H1 (cell line): ENCODE data around the gene SH3TC2.

Experiments
- BACH1 ChIP-seq: IDR thresholded peaks from 2 replicates; pipeline ENCODE4 v1.6.1; 2012; ENCODE audit warnings: low read length, improper control_type of control experiment
- BCL11A ChIP-seq, 2 experiments: IDR thresholded peaks; one replicate each; pipeline ENCODE4 v1.6.1; 2011; ENCODE audit warnings: low read depth in 2 of 2, low read length in 2 of 2, mild to moderate bottlenecking in 2 of 2
- CHD1 ChIP-seq: IDR thresholded peaks from 2 replicates; pipeline ENCODE4 v1.6.1; 2012; ENCODE audit warnings: low read depth, low read length, improper control_type of control experiment
- CTCF ChIP-seq, 3 experiments: IDR thresholded peaks; 1 replicate in 2 of 3; 2 replicates in 1 of 3; pipeline versions ENCODE4 v1.5.1 to v1.6.1; 2011; ENCODE audit warnings: low read length in 3 of 3, mild to moderate bottlenecking in 3 of 3, inconsistent platforms in 2 of 3, low read depth in 1 of 3, moderate library complexity in 1 of 3; ENCODE audit not compliant: insufficient read depth in 1 of 3; ENCODE audit errors: control extremely low read depth in 1 of 3
- E2F6 ChIP-seq: IDR thresholded peaks from 2 replicates; pipeline ENCODE4 v1.6.1; 2012; ENCODE audit warnings: inconsistent platforms
- HDAC2 ChIP-seq, 2 experiments: fragments of 300-600 bp in 1 of 2; sonication (generic) in 1 of 2; IDR thresholded peaks; 2 replicates each; pipeline ENCODE4 v1.6.1; 2011 to 2012; ENCODE audit warnings: low read depth in 2 of 2, low read length in 2 of 2, mild to moderate bottlenecking in 2 of 2, moderate library complexity in 2 of 2, borderline replicate concordance in 1 of 2, inconsistent platforms in 1 of 2
- JUN ChIP-seq: IDR thresholded peaks from 2 replicates; pipeline ENCODE4 v1.6.1; 2011; ENCODE audit warnings: low read depth, mild to moderate bottlenecking, improper control_type of control experiment, low read length
- KDM1A ChIP-seq: fragments of 200-600, 300-600 bp; sonication (generic); IDR thresholded peaks from 2 replicates; pipeline ENCODE4 v1.7.1; 2016; ENCODE audit warnings: mild to moderate bottlenecking, low read length, borderline replicate concordance
- MAX ChIP-seq: IDR thresholded peaks from 2 replicates; pipeline ENCODE4 v1.6.1; 2012; ENCODE audit warnings: inconsistent platforms
- POLR2A ChIP-seq, 2 experiments: IDR thresholded peaks; 1 replicate in 1 of 2; 2 replicates in 1 of 2; pipeline ENCODE4 v1.6.1; 2011; ENCODE audit warnings: low read depth in 2 of 2, low read length in 2 of 2, mild to moderate bottlenecking in 2 of 2; ENCODE audit errors: control extremely low read depth in 1 of 2
- POLR2AphosphoS5 ChIP-seq: IDR thresholded peaks from 2 replicates; pipeline ENCODE4 v1.6.1; 2011; ENCODE audit warnings: low read depth, low read length
- SIN3A ChIP-seq, 2 experiments: IDR thresholded peaks in 1 of 2; conservative IDR thresholded peaks in 1 of 2; 2 replicates each; pipeline ENCODE4 v1.6.1; 2011 to 2012; ENCODE audit warnings: low read length in 2 of 2, improper control_type of control experiment in 1 of 2, low read depth in 1 of 2, mild to moderate bottlenecking in 1 of 2
- SP1 ChIP-seq: IDR thresholded peaks from 2 replicates; pipeline ENCODE4 v1.6.1; 2011; ENCODE audit warnings: low read depth, low read length
- TCF12 ChIP-seq: IDR thresholded peaks from 2 replicates; pipeline ENCODE4 v1.6.1; 2011; ENCODE audit warnings: low read depth, mild to moderate bottlenecking, low read length

- TF ChIP-seq BACH1 (no peak), SP1 (no peak), SIN3A (conservative IDR thresholded peaks at IDR 0.05 in 1 of 2, IDR thresholded peaks at IDR 0.05 in 1 of 2; ENCODE audit: low read depth in 1 of 2, low read length in 2 of 2) (no peak), POLR2AphosphoS5 (no peak), CTCF (IDR thresholded peaks at IDR 0.05; ENCODE audit: control extremely low read depth in 1 of 3, insufficient read depth in 1 of 3, low read depth in 1 of 3, low read length in 3 of 3) (no peak), CHD1 (no peak), HDAC2 (IDR thresholded peaks at IDR 0.05; ENCODE audit: borderline replicate concordance in 1 of 2, low read depth in 2 of 2, low read length in 2 of 2) (no peak), BCL11A (IDR thresholded peaks at IDR 0.05; ENCODE audit: low read depth in 2 of 2, low read length in 2 of 2) (no peak), TCF12 (no peak), POLR2A (IDR thresholded peaks at IDR 0.05; ENCODE audit: control extremely low read depth in 1 of 2, low read depth in 2 of 2, low read length in 2 of 2) (no peak), KDM1A (no peak), E2F6 (no peak), JUN (no peak), MAX (no peak)
Measured at GRCh38 chr5:149062371-149063016, 368 bp downstream of the SH3TC2 start.
